Ishikawa (cell line): ENCODE results near the gene CEP112.

Experiments used
- CEBPB ChIP-seq: IDR thresholded peaks from 2 replicates; pipeline ENCODE4 v1.6.1; 2012
- EP300 ChIP-seq: IDR thresholded peaks from 2 replicates; pipeline ENCODE4 v1.6.1; 2012; ENCODE audit warnings: borderline replicate concordance
- TF ChIP-seq, protein P1 (sequence below): IDR thresholded peaks from 2 replicates; pipeline ENCODE4 v1.6.1; 2012; ENCODE audit warnings: low read depth, mild to moderate bottlenecking
- TF ChIP-seq, protein P2 (sequence below): IDR thresholded peaks from 2 replicates; pipeline ENCODE4 v1.6.1; 2012

DNA sequence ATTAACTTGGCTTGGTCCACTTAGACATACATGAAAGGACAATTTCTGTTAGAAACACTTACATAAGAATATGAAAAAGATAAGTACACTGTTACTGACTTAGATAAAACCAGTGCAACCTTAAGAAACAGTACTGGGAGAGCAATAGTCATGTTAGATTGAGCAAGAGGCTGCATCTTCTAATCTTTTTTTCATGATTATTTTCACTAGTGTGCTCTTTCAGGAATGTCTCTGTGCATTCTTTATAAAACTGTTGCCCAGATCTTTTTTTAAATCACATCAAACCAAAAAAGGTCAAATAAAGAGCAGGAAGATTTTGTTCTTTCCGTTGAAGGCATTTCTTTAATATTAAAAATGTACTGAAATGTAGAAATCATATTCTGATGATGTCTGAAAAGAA is 529.7 kb downstream of the CEP112 start:
- TF ChIP-seq, protein P1, sequence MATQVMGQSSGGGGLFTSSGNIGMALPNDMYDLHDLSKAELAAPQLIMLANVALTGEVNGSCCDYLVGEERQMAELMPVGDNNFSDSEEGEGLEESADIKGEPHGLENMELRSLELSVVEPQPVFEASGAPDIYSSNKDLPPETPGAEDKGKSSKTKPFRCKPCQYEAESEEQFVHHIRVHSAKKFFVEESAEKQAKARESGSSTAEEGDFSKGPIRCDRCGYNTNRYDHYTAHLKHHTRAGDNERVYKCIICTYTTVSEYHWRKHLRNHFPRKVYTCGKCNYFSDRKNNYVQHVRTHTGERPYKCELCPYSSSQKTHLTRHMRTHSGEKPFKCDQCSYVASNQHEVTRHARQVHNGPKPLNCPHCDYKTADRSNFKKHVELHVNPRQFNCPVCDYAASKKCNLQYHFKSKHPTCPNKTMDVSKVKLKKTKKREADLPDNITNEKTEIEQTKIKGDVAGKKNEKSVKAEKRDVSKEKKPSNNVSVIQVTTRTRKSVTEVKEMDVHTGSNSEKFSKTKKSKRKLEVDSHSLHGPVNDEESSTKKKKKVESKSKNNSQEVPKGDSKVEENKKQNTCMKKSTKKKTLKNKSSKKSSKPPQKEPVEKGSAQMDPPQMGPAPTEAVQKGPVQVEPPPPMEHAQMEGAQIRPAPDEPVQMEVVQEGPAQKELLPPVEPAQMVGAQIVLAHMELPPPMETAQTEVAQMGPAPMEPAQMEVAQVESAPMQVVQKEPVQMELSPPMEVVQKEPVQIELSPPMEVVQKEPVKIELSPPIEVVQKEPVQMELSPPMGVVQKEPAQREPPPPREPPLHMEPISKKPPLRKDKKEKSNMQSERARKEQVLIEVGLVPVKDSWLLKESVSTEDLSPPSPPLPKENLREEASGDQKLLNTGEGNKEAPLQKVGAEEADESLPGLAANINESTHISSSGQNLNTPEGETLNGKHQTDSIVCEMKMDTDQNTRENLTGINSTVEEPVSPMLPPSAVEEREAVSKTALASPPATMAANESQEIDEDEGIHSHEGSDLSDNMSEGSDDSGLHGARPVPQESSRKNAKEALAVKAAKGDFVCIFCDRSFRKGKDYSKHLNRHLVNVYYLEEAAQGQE, result no peak
- TF ChIP-seq, protein P2, sequence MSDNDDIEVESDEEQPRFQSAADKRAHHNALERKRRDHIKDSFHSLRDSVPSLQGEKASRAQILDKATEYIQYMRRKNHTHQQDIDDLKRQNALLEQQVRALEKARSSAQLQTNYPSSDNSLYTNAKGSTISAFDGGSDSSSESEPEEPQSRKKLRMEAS, result no peak
- TF ChIP-seq EP300 (no peak), CEBPB (no peak)
